SKM-1 (cell line): Measurements from ENCODE around the gene PGAP3.

Experiments used
- DNase-seq: peaks from one replicate; lab custom pipeline; 2025; ENCODE audit not compliant: unreplicated experiment; lab: John Stamatoyannopoulos, UW

PGAP3 gene

DNA sequence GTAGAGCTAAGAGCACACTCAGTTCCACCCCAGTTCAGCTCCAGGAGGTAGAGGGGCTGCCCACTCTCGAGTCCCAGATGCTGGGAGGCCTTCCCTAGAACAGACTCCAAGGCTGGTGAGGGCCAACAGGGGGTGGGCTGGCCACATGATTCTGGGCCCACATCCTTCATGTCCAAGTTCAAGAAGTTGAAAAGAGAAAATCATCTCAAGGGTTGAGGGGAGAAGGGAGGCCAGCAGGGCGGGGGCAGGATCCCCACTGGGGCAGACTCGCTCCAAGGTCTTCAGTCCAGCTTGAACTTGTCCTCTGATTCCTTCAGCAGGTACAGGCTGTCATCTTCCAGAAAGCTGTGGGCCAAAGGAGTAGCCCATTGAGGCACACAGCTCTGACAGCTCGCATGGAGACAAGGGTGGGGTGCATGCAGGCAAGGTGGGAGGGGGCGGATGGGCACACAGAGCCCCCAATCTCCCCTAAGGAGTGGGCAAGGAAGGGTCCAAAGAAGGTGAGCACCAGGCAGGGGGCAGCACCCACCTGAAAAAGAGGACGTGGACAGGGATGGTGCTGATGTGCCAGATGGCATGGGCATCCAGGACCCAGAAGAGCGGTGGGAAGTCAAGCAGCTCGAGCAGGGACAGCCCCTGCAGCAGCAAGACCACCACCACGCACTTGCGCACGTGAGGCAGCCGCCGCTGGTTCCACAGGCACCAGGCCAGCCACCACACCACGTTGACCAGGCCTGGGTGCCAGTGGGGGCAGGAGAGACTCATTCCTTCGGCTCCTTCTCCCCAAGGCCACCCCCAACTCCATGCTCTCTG, 15.1 kb downstream of the PGAP3 start:
- DNase-seq, result no peak

DNA sequence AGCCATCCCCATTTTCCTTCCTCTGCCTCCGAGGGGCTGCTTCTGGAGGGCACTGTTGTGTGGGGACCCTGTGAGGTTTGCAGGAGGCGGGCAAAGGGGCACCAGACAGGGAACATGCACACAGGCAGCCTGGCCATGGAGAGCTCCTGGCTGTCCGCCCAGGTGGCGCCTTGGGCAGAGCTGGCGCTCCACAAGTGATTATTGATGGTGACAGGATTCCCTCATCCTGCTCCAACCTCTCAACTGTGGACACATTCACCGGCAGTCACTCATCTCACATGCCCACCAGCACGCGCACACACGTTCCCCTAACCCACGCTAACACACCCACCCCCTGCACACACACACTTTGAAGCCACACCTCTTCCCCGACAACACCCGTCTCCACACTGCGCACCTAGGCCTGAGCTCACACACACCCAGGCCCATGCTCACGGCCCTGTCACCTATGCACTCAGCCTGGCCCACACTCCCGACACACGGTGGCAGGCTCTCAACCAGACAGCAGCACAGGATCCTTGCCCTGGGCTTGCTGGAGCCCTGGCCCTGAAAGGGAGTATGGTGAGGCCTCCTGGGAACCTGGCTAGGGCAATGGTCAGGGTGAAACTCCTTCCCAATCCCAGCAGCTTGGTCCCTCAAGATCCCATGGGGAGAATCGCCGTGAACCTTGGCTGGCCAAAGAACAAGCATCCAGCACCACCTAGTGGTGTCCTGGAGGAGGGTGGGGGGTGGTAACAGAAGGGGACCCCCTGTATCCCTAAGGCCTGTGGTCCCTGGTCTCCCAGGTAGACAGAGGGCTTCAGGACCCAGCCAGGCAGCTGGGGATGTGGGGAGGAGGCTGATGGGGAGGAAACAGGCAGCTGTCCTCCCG, 16.0 kb downstream of the PGAP3 start:
- DNase-seq, result no peak

DNA sequence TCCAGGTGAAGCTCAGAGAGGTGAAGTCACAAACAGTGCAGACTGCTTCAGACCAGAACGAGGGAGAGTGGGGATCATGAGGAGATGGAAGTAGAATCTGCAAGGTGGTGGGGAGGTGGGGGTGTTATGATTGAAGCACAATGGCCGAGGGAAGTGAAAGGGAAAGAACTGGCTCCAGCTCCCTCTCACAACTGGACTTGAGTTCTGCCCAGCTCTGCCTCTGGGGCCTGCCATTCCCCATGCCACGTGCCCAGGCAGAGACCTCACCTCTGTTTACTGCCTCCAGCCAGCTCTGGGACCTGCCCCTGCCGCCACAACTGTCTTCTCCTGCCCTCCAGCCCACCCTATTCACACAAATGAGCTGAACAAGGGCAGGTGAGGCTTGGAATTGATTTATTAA, 17.1 kb downstream of the PGAP3 start:
- no peak for DNase-seq

- no peak for DNase-seq
These were observed 17.7 kb downstream of the PGAP3 start for GRCh38 chr17:39669897-39670735.

DNA sequence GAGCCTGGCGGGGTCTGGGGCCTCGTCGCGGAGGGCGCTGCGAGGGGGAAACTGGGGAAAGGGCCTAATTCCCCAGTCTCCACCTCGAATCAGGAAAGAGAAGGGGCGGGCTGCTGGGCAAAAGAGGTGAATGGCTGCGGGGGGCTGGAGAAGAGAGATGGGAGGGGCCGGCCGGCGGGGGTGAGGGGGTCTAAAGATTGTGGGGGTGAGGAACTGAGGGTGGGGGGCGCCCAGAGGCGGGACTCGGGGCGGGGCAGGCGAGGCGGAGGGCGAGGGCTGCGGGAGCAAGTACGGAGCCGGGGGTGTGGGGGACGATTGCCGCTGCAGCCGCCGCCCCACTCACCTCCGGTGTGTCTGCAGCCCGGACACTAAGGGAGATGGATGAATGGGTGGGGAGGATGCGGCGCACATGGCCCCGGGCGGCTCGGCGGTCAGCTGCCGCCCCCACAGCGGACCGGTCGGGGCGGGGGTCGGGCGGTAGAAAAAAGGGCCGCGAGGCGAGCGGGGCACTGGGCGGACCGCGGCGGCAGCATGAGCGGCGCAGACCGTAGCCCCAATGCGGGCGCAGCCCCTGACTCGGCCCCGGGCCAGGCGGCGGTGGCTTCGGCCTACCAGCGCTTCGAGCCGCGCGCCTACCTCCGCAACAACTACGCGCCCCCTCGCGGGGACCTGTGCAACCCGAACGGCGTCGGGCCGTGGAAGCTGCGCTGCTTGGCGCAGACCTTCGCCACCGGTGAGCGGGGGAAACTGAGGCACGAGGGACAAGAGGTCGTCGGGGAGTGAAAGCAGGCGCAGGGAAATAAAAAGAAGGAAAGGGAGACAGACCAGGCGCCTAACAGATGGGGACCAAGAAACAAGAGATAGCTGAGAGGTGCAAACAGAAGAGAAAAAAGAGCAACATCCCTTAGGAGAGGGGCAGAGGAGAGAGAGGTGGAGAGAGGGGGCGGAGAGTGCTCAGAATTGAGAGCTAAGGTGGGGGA, 19.6 kb downstream of the PGAP3 start, which contains the start of gene PNMT:
Gene PNMT (plus strand): TSS at position 509 of the 980 bp plus-strand sequence. CDS start 23 bp downstream, at position 532.
- DNase-seq, result no peak

- no peak for DNase-seq
These were observed 20.5 kb downstream of the PGAP3 start for GRCh38 chr17:39667262-39667944.

GRCh38 chr17:39666601-39667261, 21.1 kb downstream of the PGAP3 start:
- DNase-seq, result no peak

GRCh38 chr17:39666231-39666600, 21.6 kb downstream of the PGAP3 start:
- no peak for DNase-seq

GRCh38 chr17:39665642-39666224, 22.1 kb downstream of the PGAP3 start:
- DNase-seq, result no peak

- no peak for DNase-seq
These were observed 23.0 kb downstream of the PGAP3 start, which contains the start of gene TCAP for GRCh38 chr17:39664581-39665561. TSS of gene TCAP (plus strand) at chr17:39665349. CDS start at chr17:39665360, 11 bp downstream.

GRCh38 chr17:39663688-39664580, 23.9 kb downstream of the PGAP3 start:
- no peak for DNase-seq

GRCh38 chr17:39663340-39663687, 24.5 kb downstream of the PGAP3 start:
- no peak for DNase-seq

- DNase-seq, result no peak
These were observed 25.1 kb downstream of the PGAP3 start for GRCh38 chr17:39662551-39663339.

DNA sequence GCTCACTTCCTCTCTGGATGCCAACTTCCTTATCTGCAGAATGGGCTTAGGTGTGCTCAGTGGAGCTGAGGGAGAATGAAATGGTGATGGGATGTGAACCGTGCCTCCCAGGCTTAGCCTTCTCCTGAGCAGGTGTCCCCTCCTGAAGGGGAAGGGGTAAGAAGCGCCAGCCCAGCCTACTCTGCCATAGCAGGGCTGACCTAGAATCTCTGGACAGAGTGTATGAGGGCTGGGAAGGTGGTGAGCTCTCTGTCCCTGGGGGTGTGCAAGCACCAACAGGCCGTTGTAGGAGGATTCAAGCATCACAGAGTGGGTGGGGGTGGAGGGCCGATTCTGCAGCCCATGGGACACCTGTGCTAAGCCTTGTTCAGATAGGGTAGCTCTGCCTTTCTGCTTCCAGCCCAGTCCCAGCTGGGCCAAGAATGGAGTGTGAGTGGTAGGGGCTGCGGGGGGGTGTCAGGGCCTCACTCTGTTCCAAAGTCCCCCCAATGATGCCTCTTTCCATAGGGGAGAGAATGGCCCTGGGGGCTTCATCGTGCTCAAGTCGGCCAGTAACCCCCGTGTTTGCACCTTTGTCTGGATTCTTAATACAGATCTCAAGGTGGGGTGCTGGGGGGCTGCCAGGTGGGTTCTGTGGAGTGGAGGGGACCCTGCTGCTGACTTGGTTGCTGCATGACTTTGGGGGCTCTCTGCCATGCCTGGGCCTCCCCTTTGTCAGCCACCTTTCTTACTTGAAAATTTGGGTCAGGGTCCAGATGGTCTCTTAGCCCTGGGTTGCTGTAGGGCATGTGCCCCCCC, 25.9 kb downstream of the PGAP3 start:
- DNase-seq, result no peak
